HCT116 (cell line): ENCODE data around the gene SERINC4. TPM values are rescaled to one million over a fixed set of nuclear protein-coding genes. Genes with fewer than 3 reads are reported as not detected.

ENCODE experiments used
- ATAC-seq: fragments of 200-7000 bp; cut with Tn5 transposase; 2 replicates; pipeline ENCODE4 v1.9.1; 2020; ENCODE audit warnings: mild to moderate bottlenecking, moderate library complexity
- BruUV-seq: library from RNA; stranded (reverse); fragments of 400-500 nt; replicated peaks from 2 replicates; lab custom pipeline; 2021; lab: Mats Ljungman, UMichigan
- CTCF ChIA-PET: fragments of 300-600 bp; sonication (Branson Sonifier 250); formaldehyde crosslinking; loops from one replicate; lab custom pipeline; 2021; ENCODE audit warnings: antibody characterized with exemption; lab: Charles Lee
- POLR2A ChIA-PET: fragments of 300-600, 350-600 bp; sonication (Branson Sonifier 250); formaldehyde crosslinking; loops from one replicate; lab custom pipeline; 2021; ENCODE audit warnings: antibody characterized with exemption; lab: Charles Lee
- RAD21 ChIA-PET, 2 experiments: fragments of 300-600 bp; sonication (Branson Sonifier 250); formaldehyde crosslinking; loops; one replicate each; lab custom pipeline; 2023; ENCODE audit warnings: low total read pairs in 2 of 2; ENCODE audit not compliant: uncharacterized antibody in 2 of 2, unreplicated experiment in 2 of 2, low non-redundant PET in 1 of 2; lab: Charles Lee
- DNase-seq: peaks from one replicate; pipeline ENCODE4 v3.0.0-alpha.2; 2010; ENCODE audit warnings: low read depth, low spot score
- H2AFZ ChIP-seq: fragments of 200-600 bp; shearing (Covaris generic), sonication (generic); 2 replicates; pipeline ENCODE4 v1.6.1; 2017; ENCODE audit warnings: low read depth, mixed run types, mixed read lengths, antibody characterized with exemption, low read length; ENCODE audit not compliant: poor library complexity, severe bottlenecking
- H3K27ac ChIP-seq: 2 replicates; pipeline ENCODE4 v1.5.1; 2012; ENCODE audit warnings: low read depth, low read length
- H3K27me3 ChIP-seq: fragments of 200-600 bp; sonication (generic); 2 replicates; pipeline ENCODE4 v1.6.1; 2016; ENCODE audit warnings: mixed run types, low read length, mixed read lengths; ENCODE audit not compliant: insufficient read depth
- H3K36me3 ChIP-seq, 2 experiments: fragments of 200-500 bp in 1 of 2; fragments of 200-600 bp in 1 of 2; sonication (Bioruptor generic) in 1 of 2; sonication (generic) in 1 of 2; 2 replicates each; pipeline versions ENCODE4 v1.5.1 to v1.6.1; 2014 to 2016; ENCODE audit warnings: low read length in 2 of 2, inconsistent platforms in 1 of 2, mixed read lengths in 1 of 2, mixed run types in 1 of 2; ENCODE audit not compliant: insufficient read depth in 2 of 2, control insufficient read depth in 1 of 2
- H3K4me1 ChIP-seq, 2 experiments: fragments of 200-600 bp in 1 of 2; sonication (generic) in 1 of 2; 2 replicates each; pipeline versions ENCODE4 v1.5.1 to v1.6.1; 2012 to 2017; ENCODE audit warnings: low read length in 2 of 2, inconsistent platforms in 1 of 2, mild to moderate bottlenecking in 1 of 2, mixed read lengths in 1 of 2, mixed run types in 1 of 2, moderate library complexity in 1 of 2; ENCODE audit not compliant: insufficient read depth in 2 of 2, control insufficient read depth in 1 of 2
- H3K4me2 ChIP-seq: fragments of 200-600 bp; sonication (generic); 2 replicates; pipeline ENCODE4 v1.6.1; 2017; ENCODE audit warnings: mixed run types, low read length, mixed read lengths
- H3K4me3 ChIP-seq, 2 experiments: fragments of 200-600 bp in 1 of 2; sonication (generic) in 1 of 2; replicated peaks in 1 of 2; 2 replicates each; pipeline ENCODE4 v1.5.1; 2011 to 2016; ENCODE audit warnings: low read length in 2 of 2, control low read depth in 1 of 2, low read depth in 1 of 2, mild to moderate bottlenecking in 1 of 2, mixed read lengths in 1 of 2, mixed run types in 1 of 2
- H3K79me2 ChIP-seq: fragments of 200-600 bp; sonication (generic); 2 replicates; pipeline ENCODE4 v1.6.1; 2017; ENCODE audit warnings: mild to moderate bottlenecking, mixed run types, low read length, moderate library complexity, mixed read lengths; ENCODE audit not compliant: insufficient read depth
- H3K9ac ChIP-seq: fragments of 200-600 bp; sonication (generic); 2 replicates; pipeline ENCODE4 v1.6.1; 2016; ENCODE audit warnings: low read length, mixed read lengths
- H3K9me2 ChIP-seq: fragments of 200-600 bp; sonication (generic), shearing (Covaris generic); 2 replicates; pipeline ENCODE4 v1.6.1; 2017; ENCODE audit warnings: mixed run types, mild to moderate bottlenecking, moderate library complexity; ENCODE audit not compliant: insufficient read depth
- H3K9me3 ChIP-seq, 2 experiments: fragments of 200-500 bp in 1 of 2; fragments of 200-600 bp in 1 of 2; sonication (Bioruptor generic) in 1 of 2; sonication (generic) in 1 of 2; 2 replicates each; pipeline ENCODE4 v1.6.1; 2014 to 2017; ENCODE audit warnings: low read length in 2 of 2, mixed read lengths in 2 of 2, inconsistent platforms in 1 of 2, low read depth in 1 of 2, mild to moderate bottlenecking in 1 of 2, mixed run types in 1 of 2, moderate library complexity in 1 of 2; ENCODE audit not compliant: control insufficient read depth in 1 of 2, insufficient read depth in 1 of 2
- H4K20me1 ChIP-seq: fragments of 200-600 bp; sonication (generic), shearing (Covaris generic); 2 replicates; pipeline ENCODE4 v1.6.1; 2017; ENCODE audit warnings: mixed run types, mild to moderate bottlenecking, moderate library complexity; ENCODE audit not compliant: insufficient read depth
- EGR1 ChIP-seq: IDR thresholded peaks from 2 replicates; pipeline ENCODE4 v1.6.1; 2012; ENCODE audit warnings: low read depth
- ELF1 ChIP-seq: IDR thresholded peaks from 2 replicates; pipeline ENCODE4 v1.6.1; 2012; ENCODE audit warnings: low read depth, borderline replicate concordance
- EZH2 ChIP-seq: fragments of 200-600 bp; sonication (generic); IDR thresholded peaks from 2 replicates; pipeline ENCODE4 v1.6.1; 2017; ENCODE audit warnings: antibody characterized with exemption, mixed run types
- POLR2A ChIP-seq: IDR thresholded peaks from 2 replicates; pipeline ENCODE4 v1.7.0; 2011; ENCODE audit warnings: borderline replicate concordance; ENCODE audit not compliant: insufficient read depth, insufficient read length; ENCODE audit errors: extremely low read depth
- POLR2AphosphoS5 ChIP-seq: IDR thresholded peaks from 2 replicates; pipeline ENCODE4 v1.6.1; 2011; ENCODE audit warnings: mild to moderate bottlenecking, low read depth, low read length, moderate library complexity
- RAD21 ChIP-seq: IDR thresholded peaks from 2 replicates; pipeline ENCODE4 v1.6.1; 2012; ENCODE audit warnings: low read depth, mild to moderate bottlenecking
- SIN3A ChIP-seq: IDR thresholded peaks from 2 replicates; pipeline ENCODE4 v1.6.1; 2012; ENCODE audit warnings: low read depth
- YY1 ChIP-seq: IDR thresholded peaks from 2 replicates; pipeline ENCODE4 v1.6.1; 2011; ENCODE audit warnings: low read length, low read depth, moderate library complexity, mild to moderate bottlenecking; ENCODE audit not compliant: insufficient replicate concordance; ENCODE audit errors: extremely low read depth
- intact Hi-C: fragments of 100-400 bp; cut with micrococcal nuclease; formaldehyde crosslinking; loops from 2 replicates; pipeline ENCODE4 v1.10.0; 2022
- total RNA-seq: library from RNA; stranded (reverse); gene quantifications from one replicate; pipeline ENCODE4 v1.2.1, GENCODE V29; 2021; ENCODE audit not compliant: unreplicated experiment
- TF ChIP-seq, protein P1 (sequence below), 3 experiments: fragments of 200-600 bp in 1 of 3; sonication (generic) in 1 of 3; IDR thresholded peaks in 2 of 3; conservative IDR thresholded peaks in 1 of 3; 2 replicates each; pipeline ENCODE4 v1.5.1; 2012 to 2017; ENCODE audit warnings: low read depth in 2 of 3, low read length in 2 of 3, antibody characterized with exemption in 1 of 3, borderline replicate concordance in 1 of 3, control low read depth in 1 of 3, mild to moderate bottlenecking in 1 of 3, mixed read lengths in 1 of 3, mixed run types in 1 of 3, moderate library complexity in 1 of 3; ENCODE audit not compliant: insufficient read depth in 1 of 3
- TF ChIP-seq, protein P2 (sequence below): IDR thresholded peaks from 2 replicates; pipeline ENCODE4 v1.6.1; 2011; ENCODE audit warnings: mild to moderate bottlenecking, low read length, moderate library complexity; ENCODE audit not compliant: insufficient replicate concordance; ENCODE audit errors: extremely low read depth
- TF ChIP-seq, protein P3 (sequence below): IDR thresholded peaks from 2 replicates; pipeline ENCODE4 v1.6.1; 2012

SERINC4 gene
- total RNA-seq, 1 experiment from 2014 or later, result 0.12 TPM

GRCh38 chr15:43800286-43801141 is 494 bp upstream of the SERINC4 start, which contains the start of gene HYPK:
TSS of gene HYPK (plus strand) at chr15:43800599. CDS start at chr15:43800623, 24 bp downstream.
- TF ChIP-seq EZH2, result no peak
- TF ChIP-seq YY1, result peak; percentile 89
- peak; percentile 71 for TF ChIP-seq POLR2A
- no peak for TF ChIP-seq RAD21
- TF ChIP-seq POLR2AphosphoS5, result peak; percentile 87
- TF ChIP-seq, all 23 proteins: peak for 3
- no peak within 1 kb of the TSS for H2AFZ ChIP-seq
- POLR2A ChIA-PET, result interaction anchor here (0.9 to 1.6 kb wide), 3 partner anchors 9 to 24 kb away, joined by 3 to 7 read pairs (median 4); partner anchors contain the start of genes ELL3, MFAP1 and SERF2
- CTCF ChIA-PET, result interaction anchor here (1.1 to 1.6 kb wide), 2 partner anchors 23 to 25 kb away, joined by 3 to 6 read pairs; partner anchors contain the start of gene ELL3
- BruUV-seq, result TSS peak; percentile 35
- peaks cover 21% of the 10 kb centered on the region for H3K79me2 ChIP-seq
- ATAC-seq, result peak; percentile 89
- H3K4me2 ChIP-seq, result peak within 1 kb of the TSS; percentile 90
- peak within 1 kb of the TSS; percentile 92 to 99 for H3K4me3 ChIP-seq
- no peaks in the 10 kb centered on the region for H3K9me3 ChIP-seq
- intact Hi-C loops, result no loop called here
- RAD21 ChIA-PET, result interaction anchor here in 1 of 2 experiments (0.6 kb wide), 1 partner anchor 736 kb away, joined by 4 read pairs; the partner anchor contains the start of gene EIF3J
- no peaks in the 10 kb centered on the region for H3K27me3 ChIP-seq
- peak within 1 kb of the TSS; percentile 76 for H3K27ac ChIP-seq
- no peaks in the 10 kb centered on the region for H4K20me1 ChIP-seq
- H3K36me3 ChIP-seq, result peaks cover 28 to 35% of the 10 kb centered on the region in 2 experiments
- H3K4me1 ChIP-seq, result peaks cover 6 to 23% of the 10 kb centered on the region in 2 experiments; a peak in 3 of 4 replicates
- DNase-seq, result peak; percentile 57
- H3K9ac ChIP-seq, result peak within 1 kb of the TSS; percentile 82
- H3K9me2 ChIP-seq, result no peaks in the 10 kb centered on the region

DNA sequence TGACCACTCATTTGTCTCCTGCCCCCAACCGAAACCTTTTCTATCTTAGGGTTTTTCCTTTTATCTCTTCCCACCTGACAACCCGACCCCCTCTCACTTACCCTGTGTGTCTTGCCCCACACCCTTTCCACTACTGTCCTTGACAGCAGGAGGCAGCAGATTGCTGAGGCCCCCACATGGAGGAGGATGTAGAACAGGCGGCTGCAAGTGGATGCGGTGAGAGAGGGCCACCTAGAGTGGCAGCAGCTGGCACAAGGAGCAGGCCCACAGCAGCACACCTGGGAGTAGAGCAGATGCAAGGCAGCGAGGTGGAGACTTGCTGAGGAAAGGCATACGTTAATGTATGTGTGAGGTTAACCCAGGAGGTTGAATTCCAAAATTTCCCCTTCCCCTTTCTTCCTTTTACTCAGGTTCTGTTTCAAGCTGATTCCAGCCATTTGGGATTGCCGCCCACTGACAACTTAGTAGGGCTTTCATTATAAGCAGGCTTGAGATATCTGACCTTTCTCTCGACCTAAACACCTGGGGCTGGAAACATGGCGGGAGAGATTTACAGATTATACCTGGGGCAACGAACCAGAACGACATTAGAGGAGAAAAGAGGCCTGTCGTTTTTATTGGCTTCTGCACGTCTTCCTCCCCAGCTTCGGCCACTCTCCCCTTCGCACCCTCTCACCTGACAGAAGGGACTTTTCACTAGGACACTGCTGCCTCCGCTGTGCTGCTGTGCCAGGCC is 643 bp downstream of the SERINC4 start:
- peaks cover 6 to 23% of the 10 kb centered on the region in 2 experiments; a peak in 3 of 4 replicates for H3K4me1 ChIP-seq
- no peak for ATAC-seq
- RAD21 ChIA-PET, result no interaction called here
- TF ChIP-seq EGR1 (no peak), SIN3A (no peak), ELF1 (no peak)
- TF ChIP-seq, protein P1, sequence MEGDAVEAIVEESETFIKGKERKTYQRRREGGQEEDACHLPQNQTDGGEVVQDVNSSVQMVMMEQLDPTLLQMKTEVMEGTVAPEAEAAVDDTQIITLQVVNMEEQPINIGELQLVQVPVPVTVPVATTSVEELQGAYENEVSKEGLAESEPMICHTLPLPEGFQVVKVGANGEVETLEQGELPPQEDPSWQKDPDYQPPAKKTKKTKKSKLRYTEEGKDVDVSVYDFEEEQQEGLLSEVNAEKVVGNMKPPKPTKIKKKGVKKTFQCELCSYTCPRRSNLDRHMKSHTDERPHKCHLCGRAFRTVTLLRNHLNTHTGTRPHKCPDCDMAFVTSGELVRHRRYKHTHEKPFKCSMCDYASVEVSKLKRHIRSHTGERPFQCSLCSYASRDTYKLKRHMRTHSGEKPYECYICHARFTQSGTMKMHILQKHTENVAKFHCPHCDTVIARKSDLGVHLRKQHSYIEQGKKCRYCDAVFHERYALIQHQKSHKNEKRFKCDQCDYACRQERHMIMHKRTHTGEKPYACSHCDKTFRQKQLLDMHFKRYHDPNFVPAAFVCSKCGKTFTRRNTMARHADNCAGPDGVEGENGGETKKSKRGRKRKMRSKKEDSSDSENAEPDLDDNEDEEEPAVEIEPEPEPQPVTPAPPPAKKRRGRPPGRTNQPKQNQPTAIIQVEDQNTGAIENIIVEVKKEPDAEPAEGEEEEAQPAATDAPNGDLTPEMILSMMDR (IDR thresholded peaks at IDR 0.05 in 2 of 3, conservative IDR thresholded peaks at IDR 0.05 in 1 of 3; ENCODE audit: borderline replicate concordance in 1 of 3, insufficient read depth in 1 of 3, low read depth in 2 of 3, low read length in 2 of 3), result 0 out of 6 replicates have a peak, but pooled peaks of 1 of the 3 experiments have one; percentile 4
- TF ChIP-seq, protein P2, sequence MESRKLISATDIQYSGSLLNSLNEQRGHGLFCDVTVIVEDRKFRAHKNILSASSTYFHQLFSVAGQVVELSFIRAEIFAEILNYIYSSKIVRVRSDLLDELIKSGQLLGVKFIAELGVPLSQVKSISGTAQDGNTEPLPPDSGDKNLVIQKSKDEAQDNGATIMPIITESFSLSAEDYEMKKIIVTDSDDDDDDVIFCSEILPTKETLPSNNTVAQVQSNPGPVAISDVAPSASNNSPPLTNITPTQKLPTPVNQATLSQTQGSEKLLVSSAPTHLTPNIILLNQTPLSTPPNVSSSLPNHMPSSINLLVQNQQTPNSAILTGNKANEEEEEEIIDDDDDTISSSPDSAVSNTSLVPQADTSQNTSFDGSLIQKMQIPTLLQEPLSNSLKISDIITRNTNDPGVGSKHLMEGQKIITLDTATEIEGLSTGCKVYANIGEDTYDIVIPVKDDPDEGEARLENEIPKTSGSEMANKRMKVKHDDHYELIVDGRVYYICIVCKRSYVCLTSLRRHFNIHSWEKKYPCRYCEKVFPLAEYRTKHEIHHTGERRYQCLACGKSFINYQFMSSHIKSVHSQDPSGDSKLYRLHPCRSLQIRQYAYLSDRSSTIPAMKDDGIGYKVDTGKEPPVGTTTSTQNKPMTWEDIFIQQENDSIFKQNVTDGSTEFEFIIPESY, result no peak
- TF ChIP-seq, protein P3, sequence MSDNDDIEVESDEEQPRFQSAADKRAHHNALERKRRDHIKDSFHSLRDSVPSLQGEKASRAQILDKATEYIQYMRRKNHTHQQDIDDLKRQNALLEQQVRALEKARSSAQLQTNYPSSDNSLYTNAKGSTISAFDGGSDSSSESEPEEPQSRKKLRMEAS, result no peak
- TF ChIP-seq, all 23 proteins: peak for 1
- intact Hi-C loops, result no loop called here
- no peaks in the 10 kb centered on the region for H4K20me1 ChIP-seq
- H2AFZ ChIP-seq, result no peak overlapping the region
- ChIA-PET POLR2A (no interaction called here), CTCF (no interaction called here)
- no peak overlapping the region for H3K4me2 ChIP-seq
- peak overlapping the region; percentile 76 for H3K27ac ChIP-seq
- H3K27me3 ChIP-seq, result no peaks in the 10 kb centered on the region
- peaks cover 31 to 36% of the 10 kb centered on the region in 2 experiments for H3K36me3 ChIP-seq
- no peak for DNase-seq
- no peak overlapping the region for H3K4me3 ChIP-seq
- H3K9ac ChIP-seq, result no peak overlapping the region
- peaks cover 33% of the 10 kb centered on the region for H3K79me2 ChIP-seq
- no peaks in the 10 kb centered on the region for H3K9me2 ChIP-seq
- no TSS peak for BruUV-seq
- no peaks in the 10 kb centered on the region for H3K9me3 ChIP-seq
